GM12878 (cell line): ENCODE measurements around the gene MEGF11. TPM values are rescaled to one million over a fixed set of nuclear protein-coding genes. Genes with fewer than 3 reads are reported as not detected.

Source experiments
- ATAC-seq: fragments of 200-7000 bp; cut with Tn5 transposase; 3 replicates; pipeline ENCODE4 v1.9.1; 2020; ENCODE audit warnings: mild to moderate bottlenecking, moderate library complexity
- BruUV-seq: library from RNA; stranded (reverse); fragments of 400-500 nt; replicated peaks from 2 replicates; lab custom pipeline; 2021; lab: Mats Ljungman, UMichigan
- CTCF ChIA-PET: fragments of 300-600 bp; sonication (Branson Sonifier 250); formaldehyde crosslinking; extraction: SDS; loops from one replicate; lab custom pipeline; 2021; ENCODE audit warnings: inconsistent platforms; lab: Yijun Ruan, JAX
- POLR2A ChIA-PET: fragments of 350-600 bp; formaldehyde crosslinking; extraction: SDS; loops from one replicate; lab custom pipeline; 2021; ENCODE audit warnings: inconsistent platforms; lab: Charles Lee
- RAD21 ChIA-PET: fragments of 300-600 bp; sonication (Branson Sonifier 250); formaldehyde crosslinking; loops from one replicate; lab custom pipeline; 2023; ENCODE audit warnings: antibody characterized with exemption; ENCODE audit not compliant: unreplicated experiment; lab: Charles Lee
- SMC1A ChIA-PET: fragments of 300-600 bp; sonication (Branson Sonifier 250); formaldehyde crosslinking; loops from one replicate; lab custom pipeline; 2023; ENCODE audit not compliant: unreplicated experiment, uncharacterized antibody; lab: Charles Lee
- DNase-seq: peaks from one replicate; pipeline ENCODE4 v3.0.0-alpha.2; 2011; ENCODE audit warnings: low read depth, low spot score
- FAIRE-seq: peaks from 3 replicates; lab custom pipeline; 2011; peaks lifted over from hg19 to GRCh38; lab: Jason Lieb, UNC
- H2AFZ ChIP-seq: 2 replicates; pipeline ENCODE4 v1.6.0; 2011; ENCODE audit warnings: low read depth, low read length, control low read depth; ENCODE audit not compliant: control insufficient read depth
- H3K27ac ChIP-seq: 2 replicates; pipeline ENCODE4 v1.5.1; 2011; ENCODE audit warnings: control low read depth; ENCODE audit not compliant: control insufficient read depth, insufficient read depth
- H3K27me3 ChIP-seq, 2 experiments: replicated peaks in 1 of 2; 2 replicates each; pipeline versions ENCODE4 v1.6.0 to v1.6.1; 2011; ENCODE audit warnings: low read length in 1 of 2; ENCODE audit not compliant: control insufficient read depth in 2 of 2, insufficient read depth in 2 of 2
- H3K36me3 ChIP-seq, 2 experiments: 2 replicates each; pipeline ENCODE4 v1.5.1; 2011; ENCODE audit warnings: low read length in 1 of 2; ENCODE audit not compliant: control insufficient read depth in 2 of 2, insufficient read depth in 2 of 2
- H3K4me1 ChIP-seq: 2 replicates; pipeline ENCODE4 v1.6.1; 2011; ENCODE audit warnings: mild to moderate bottlenecking, low read length, moderate library complexity, mixed read lengths; ENCODE audit not compliant: control insufficient read depth, insufficient read depth
- H3K4me2 ChIP-seq: 2 replicates; pipeline ENCODE4 v1.6.0; 2011; ENCODE audit warnings: control low read depth; ENCODE audit not compliant: control insufficient read depth, insufficient read depth
- H3K4me3 ChIP-seq: fragments of 200-600 bp; sonication (generic); 2 replicates; pipeline ENCODE4 v1.5.1; 2016
- H3K79me2 ChIP-seq: 2 replicates; pipeline ENCODE4 v1.6.0; 2011; ENCODE audit warnings: low read length; ENCODE audit not compliant: control insufficient read depth, insufficient read depth
- H3K9ac ChIP-seq: 2 replicates; pipeline ENCODE4 v1.8.0; 2011; ENCODE audit warnings: low read length, control low read depth, mixed read lengths; ENCODE audit not compliant: control insufficient read depth, insufficient read depth
- H3K9me3 ChIP-seq: replicated peaks from 3 replicates; pipeline ENCODE4 v1.5.1; 2011; ENCODE audit warnings: mild to moderate bottlenecking, low read length; ENCODE audit not compliant: control insufficient read depth, insufficient read depth
- H4K20me1 ChIP-seq: 2 replicates; pipeline ENCODE4 v1.6.0; 2011; ENCODE audit not compliant: control insufficient read depth, insufficient read depth
- ATF7 ChIP-seq: fragments of 450-650 bp; IDR thresholded peaks from 2 replicates; pipeline ENCODE4 v1.6.1; 2016; ENCODE audit warnings: low read depth, mild to moderate bottlenecking
- CREB1 ChIP-seq: IDR thresholded peaks from 2 replicates; pipeline ENCODE4 v1.6.1; 2012; ENCODE audit warnings: low read depth, mild to moderate bottlenecking, inconsistent platforms
- FOXM1 ChIP-seq: IDR thresholded peaks from 2 replicates; pipeline ENCODE4 v1.6.1; 2012; ENCODE audit warnings: low read depth, mild to moderate bottlenecking, inconsistent platforms, low read length, moderate library complexity
- JUNB ChIP-seq: IDR thresholded peaks from 2 replicates; pipeline ENCODE4 v1.6.1; 2016; ENCODE audit warnings: antibody characterized with exemption, mild to moderate bottlenecking
- JUND ChIP-seq: IDR thresholded peaks from 2 replicates; pipeline ENCODE4 v1.6.1; 2012; ENCODE audit warnings: low read depth, mild to moderate bottlenecking, low read length, improper control_type of control experiment, moderate library complexity
- MEF2A ChIP-seq: IDR thresholded peaks from 2 replicates; pipeline ENCODE4 v1.6.1; 2011; ENCODE audit warnings: low read depth, mild to moderate bottlenecking, low read length, moderate library complexity; ENCODE audit not compliant: insufficient read depth
- MYC ChIP-seq: IDR thresholded peaks from 2 replicates; pipeline ENCODE4 v1.6.1; 2011; ENCODE audit warnings: mild to moderate bottlenecking, low read length, moderate library complexity, inconsistent platforms; ENCODE audit not compliant: insufficient read depth, insufficient replicate concordance, insufficient read length, severe bottlenecking
- NFYA ChIP-seq: IDR thresholded peaks from 2 replicates; pipeline ENCODE4 v1.6.1; 2011; ENCODE audit warnings: low read depth, mild to moderate bottlenecking, low read length, improper control_type of control experiment, borderline replicate concordance
- NFYB ChIP-seq: IDR thresholded peaks from 2 replicates; pipeline ENCODE4 v1.6.1; 2011; ENCODE audit warnings: low read depth, mild to moderate bottlenecking, low read length, improper control_type of control experiment, moderate library complexity; ENCODE audit not compliant: insufficient read depth
- PML ChIP-seq: IDR thresholded peaks from 2 replicates; pipeline ENCODE4 v1.6.1; 2012; ENCODE audit warnings: low read length, inconsistent platforms
- RAD51 ChIP-seq: fragments of 450-650 bp; IDR thresholded peaks from 2 replicates; pipeline ENCODE4 v1.6.1; 2016; ENCODE audit warnings: moderate library complexity, mild to moderate bottlenecking, inconsistent platforms
- SP1 ChIP-seq: IDR thresholded peaks from one replicate; pipeline ENCODE4 v1.6.1; 2011; ENCODE audit warnings: low read depth, low read length
- SREBF1 ChIP-seq: IDR thresholded peaks from 2 replicates; pipeline ENCODE4 v1.6.1; 2012; ENCODE audit warnings: mild to moderate bottlenecking, low read length
- TCF3 ChIP-seq: IDR thresholded peaks from 2 replicates; pipeline ENCODE4 v1.6.1; 2012; ENCODE audit warnings: low read depth, mild to moderate bottlenecking, low read length, borderline replicate concordance; ENCODE audit not compliant: insufficient read depth
- WGBS: methylation state at CpG from one replicate; pipeline ENCODE4 v1.1.6; 2016; ENCODE audit warnings: low lambda C conversion rate; ENCODE audit not compliant: insufficient replicate concordance, insufficient coverage; ENCODE audit errors: missing lambda C conversion rate; 5-methylcytosine and 5-hydroxymethylcytosine counted together
- in situ Hi-C: fragments of 300-500 bp; cut with MboI; formaldehyde crosslinking; loops from 9 replicates; pipeline ENCODE4 v1.14.3; 2018; ENCODE audit warnings: mixed read lengths
- intact Hi-C: fragments of 100-400 bp; cut with micrococcal nuclease; formaldehyde crosslinking; loops from one replicate; pipeline ENCODE4 v1.14.2; 2022; ENCODE audit not compliant: unreplicated experiment
- polyA plus RNA-seq, 11 experiments: library from polyadenylated mRNA; depleted of rRNA in 4 of 11; unstranded in 6 of 11; stranded (reverse) in 5 of 11; fragments of >200 nt; fragmentation: Nextera tagmentation in 4 of 11; fragmentation: Illumina TruSeq in 1 of 11; extraction: Ambion mirVana in 4 of 11; extraction: Trizol in 1 of 11; gene quantifications; 1 replicate in 1 of 11; 2 replicates in 10 of 11; pipeline versions ENCODE4 v1.2.1 to v1.2.3, GENCODE V29; 2011 to 2016; ENCODE audit warnings: inconsistent platforms in 2 of 11, missing spikeins in 2 of 11, low read depth in 1 of 11
- total RNA-seq, 4 experiments: library from RNA; depleted of rRNA in 3 of 4; stranded (reverse); fragments of >200 nt in 3 of 4; fragmentation: Illumina TruSeq in 1 of 4; extraction: Trizol in 1 of 4; gene quantifications; 2 replicates each; pipeline versions ENCODE4 v1.2.1 to v1.2.3, GENCODE V29; 2013 to 2021
- TF ChIP-seq, protein P1 (sequence below): IDR thresholded peaks from 2 replicates; pipeline ENCODE4 v1.6.1; 2012; ENCODE audit warnings: low read depth, low read length, improper control_type of control experiment

The MEGF11 gene
- total and polyA plus RNA-seq, 10 of the 15 experiments (the other 5 are each of a cell fraction or from before 2014, with no cell fraction given): 0.03 to 1.7 (median 0.49) TPM

DNA sequence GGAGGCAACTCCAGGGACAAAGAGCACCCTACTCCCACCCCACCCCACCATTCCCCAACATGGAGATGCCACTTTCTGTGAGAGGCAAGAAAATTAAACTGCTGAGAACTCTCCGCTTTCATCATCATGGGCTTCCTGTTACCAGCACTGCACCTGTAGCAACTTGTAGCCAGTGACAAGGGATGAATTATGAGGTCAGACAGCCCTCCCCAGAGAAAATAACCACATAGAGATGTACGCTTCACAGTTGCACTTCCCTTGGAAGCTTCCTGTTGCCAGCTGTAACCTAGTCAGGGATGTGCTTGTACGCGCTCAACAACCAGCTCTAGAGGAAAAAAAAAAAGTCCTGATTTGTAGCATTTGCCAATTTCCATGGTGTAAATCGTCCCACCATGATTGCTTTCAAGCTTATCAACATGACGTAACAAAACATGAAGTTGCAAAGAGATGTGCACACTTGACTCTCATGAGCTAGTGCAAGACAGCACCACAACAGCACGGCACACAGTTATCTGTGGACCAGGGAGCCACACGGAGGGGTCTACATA, 238.8 kb downstream of the MEGF11 start:
- no peak overlapping the region for H3K4me2 ChIP-seq
- H3K4me1 ChIP-seq: no peaks in the 10 kb centered on the region
- no peak overlapping the region for H2AFZ ChIP-seq
- no peak overlapping the region for H3K4me3 ChIP-seq
- POLR2A ChIA-PET: no interaction called here
- no peak for DNase-seq
- SMC1A ChIA-PET: no interaction called here
- H3K27ac ChIP-seq: no peak overlapping the region
- 30% methylated on average over 8 of the region's 8 CpGs for WGBS
- intact Hi-C loops (no loop called here), in situ Hi-C loops (no loop called here)
- FAIRE-seq: no peak
- H3K36me3 ChIP-seq: no peaks in the 10 kb centered on the region
- RAD21 ChIA-PET: no interaction called here
- no peaks in the 10 kb centered on the region for H3K9me3 ChIP-seq
- H3K79me2 ChIP-seq: no peaks in the 10 kb centered on the region
- no TSS peak for BruUV-seq
- H3K9ac ChIP-seq: no peak overlapping the region
- CTCF ChIA-PET: no interaction called here
- no peaks in the 10 kb centered on the region for H3K27me3 ChIP-seq
- no peaks in the 10 kb centered on the region for H4K20me1 ChIP-seq
- peak; percentile 70 for ATAC-seq
- TF ChIP-seq SP1 (no peak), CREB1 (peak; percentile 23; the same call in 1 of the 2 replicates)

DNA sequence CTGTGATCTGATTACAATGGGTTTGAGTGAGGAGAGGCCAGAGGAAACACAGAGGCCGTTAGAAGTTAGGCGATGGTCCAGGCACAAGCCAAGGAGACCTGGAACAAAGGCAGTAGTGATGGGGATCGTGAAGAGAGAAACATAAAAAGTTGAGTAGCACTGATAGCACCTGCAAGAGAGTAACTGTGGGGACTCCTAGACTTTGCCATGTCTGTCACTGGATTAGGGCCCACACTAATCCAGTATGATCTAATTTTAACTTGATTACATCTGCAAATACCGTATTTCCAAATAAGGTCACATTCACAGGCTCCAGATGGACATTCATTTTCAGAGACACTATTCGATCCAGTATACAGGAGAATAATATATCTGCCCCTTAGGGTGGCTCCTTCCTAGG, 239.5 kb downstream of the MEGF11 start:
- no peak for DNase-seq
- 21% methylated on average over 5 of the region's 5 CpGs for WGBS
- H3K27ac ChIP-seq: no peak overlapping the region
- no peaks in the 10 kb centered on the region for H3K36me3 ChIP-seq
- H3K79me2 ChIP-seq: no peaks in the 10 kb centered on the region
- H4K20me1 ChIP-seq: no peaks in the 10 kb centered on the region
- ChIA-PET POLR2A (no interaction called here), CTCF (no interaction called here), RAD21 (no interaction called here), SMC1A (no interaction called here)
- H3K4me2 ChIP-seq: no peak overlapping the region
- no peaks in the 10 kb centered on the region for H3K9me3 ChIP-seq
- FAIRE-seq: no peak
- no peak for ATAC-seq
- no peaks in the 10 kb centered on the region for H3K27me3 ChIP-seq
- H2AFZ ChIP-seq: no peak overlapping the region
- H3K9ac ChIP-seq: no peak overlapping the region
- no peak overlapping the region for H3K4me3 ChIP-seq
- in situ Hi-C loops: no loop called here
- intact Hi-C loops: no loop called here
- no peaks in the 10 kb centered on the region for H3K4me1 ChIP-seq
- no TSS peak for BruUV-seq
- no peak for TF ChIP-seq MEF2A
- no peak for TF ChIP-seq PML
- no peak for TF ChIP-seq JUNB
- TF ChIP-seq MYC: no peak
- no peak for TF ChIP-seq RAD51
- no peak for TF ChIP-seq SREBF1
- TF ChIP-seq TCF3: no peak
- no peak for TF ChIP-seq ATF7
- TF ChIP-seq FOXM1: no peak
- TF ChIP-seq NFYB: no peak
- no peak for TF ChIP-seq NFYA
- TF ChIP-seq, protein P1, sequence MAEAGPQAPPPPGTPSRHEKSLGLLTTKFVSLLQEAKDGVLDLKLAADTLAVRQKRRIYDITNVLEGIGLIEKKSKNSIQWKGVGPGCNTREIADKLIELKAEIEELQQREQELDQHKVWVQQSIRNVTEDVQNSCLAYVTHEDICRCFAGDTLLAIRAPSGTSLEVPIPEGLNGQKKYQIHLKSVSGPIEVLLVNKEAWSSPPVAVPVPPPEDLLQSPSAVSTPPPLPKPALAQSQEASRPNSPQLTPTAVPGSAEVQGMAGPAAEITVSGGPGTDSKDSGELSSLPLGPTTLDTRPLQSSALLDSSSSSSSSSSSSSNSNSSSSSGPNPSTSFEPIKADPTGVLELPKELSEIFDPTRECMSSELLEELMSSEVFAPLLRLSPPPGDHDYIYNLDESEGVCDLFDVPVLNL: no peak
- no peak for TF ChIP-seq JUND
